RWPE2 (cell line): Measurements from ENCODE around the gene TNRC6B.

Experiments used
- ATAC-seq: fragments of 200-7000 bp; cut with Tn5 transposase; 3 replicates; pipeline ENCODE4 v1.9.1; 2021; ENCODE audit warnings: low read depth
- DNase-seq: peaks from one replicate; pipeline ENCODE4 v3.0.0-alpha.2; 2020; ENCODE audit warnings: low spot score
- H3K27ac ChIP-seq: fragments of 450-650 bp; 2 replicates; pipeline ENCODE4 v1.5.1; 2017; ENCODE audit warnings: mild to moderate bottlenecking; ENCODE audit not compliant: poor library complexity, severe bottlenecking
- H3K27me3 ChIP-seq: fragments of 250-450 bp; sonication (Bioruptor Pico); 2 replicates; pipeline ENCODE4 v1.5.1; 2021; ENCODE audit warnings: mild to moderate bottlenecking, moderate library complexity; ENCODE audit not compliant: insufficient read depth, poor library complexity, severe bottlenecking
- H3K36me3 ChIP-seq: fragments of 250-450 bp; sonication (Bioruptor Pico); 2 replicates; pipeline ENCODE4 v1.5.1; 2020; ENCODE audit warnings: low read depth, mild to moderate bottlenecking, moderate library complexity
- H3K4me1 ChIP-seq: fragments of 250-450 bp; sonication (Bioruptor Pico); 2 replicates; pipeline ENCODE4 v1.5.1; 2021; ENCODE audit warnings: mild to moderate bottlenecking, moderate library complexity; ENCODE audit not compliant: insufficient read depth, poor library complexity, severe bottlenecking
- H3K4me3 ChIP-seq: fragments of 250-450 bp; sonication (Bioruptor Pico); 2 replicates; pipeline ENCODE4 v1.5.1; 2021; ENCODE audit warnings: mild to moderate bottlenecking, moderate library complexity; ENCODE audit not compliant: severe bottlenecking
- H3K9me3 ChIP-seq: fragments of 250-450 bp; sonication (Bioruptor Pico); 2 replicates; pipeline ENCODE4 v1.5.1; 2021; ENCODE audit warnings: mild to moderate bottlenecking, moderate library complexity; ENCODE audit not compliant: severe bottlenecking
- TF ChIP-seq, protein P1 (sequence below): fragments of 450-650 bp; IDR thresholded peaks from one replicate; pipeline ENCODE4 v1.5.1; 2017; ENCODE audit warnings: mild to moderate bottlenecking, moderate library complexity; ENCODE audit not compliant: poor library complexity, severe bottlenecking

The TNRC6B gene

DNA sequence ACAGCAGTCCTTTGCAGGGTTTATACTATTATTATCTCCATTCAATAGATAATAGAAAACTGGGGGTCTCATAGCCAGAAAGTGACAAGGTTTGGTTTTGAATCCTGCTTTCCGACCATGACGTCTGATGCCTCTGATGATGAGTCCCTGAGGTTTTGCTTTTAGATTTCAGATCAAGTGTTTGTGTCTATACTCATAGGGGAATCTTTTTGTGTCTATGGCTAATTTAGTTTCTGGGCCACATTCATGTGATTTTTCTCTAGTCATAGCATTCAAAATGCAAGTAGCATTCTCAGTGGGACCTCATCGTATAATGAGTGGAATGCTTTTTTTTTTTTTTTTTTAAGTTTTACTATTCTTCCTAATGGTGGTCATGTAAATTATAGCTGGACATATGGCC is 72.9 kb downstream of the TNRC6B start:
- no peak overlapping the region for H3K27ac ChIP-seq
- H3K4me3 ChIP-seq, result no peak overlapping the region
- H3K9me3 ChIP-seq, result no peaks in the 10 kb centered on the region
- no peak for DNase-seq
- H3K4me1 ChIP-seq, result peaks cover 7% of the 10 kb centered on the region
- H3K27me3 ChIP-seq, result no peaks in the 10 kb centered on the region
- ATAC-seq, result no peak
- TF ChIP-seq, protein P1, sequence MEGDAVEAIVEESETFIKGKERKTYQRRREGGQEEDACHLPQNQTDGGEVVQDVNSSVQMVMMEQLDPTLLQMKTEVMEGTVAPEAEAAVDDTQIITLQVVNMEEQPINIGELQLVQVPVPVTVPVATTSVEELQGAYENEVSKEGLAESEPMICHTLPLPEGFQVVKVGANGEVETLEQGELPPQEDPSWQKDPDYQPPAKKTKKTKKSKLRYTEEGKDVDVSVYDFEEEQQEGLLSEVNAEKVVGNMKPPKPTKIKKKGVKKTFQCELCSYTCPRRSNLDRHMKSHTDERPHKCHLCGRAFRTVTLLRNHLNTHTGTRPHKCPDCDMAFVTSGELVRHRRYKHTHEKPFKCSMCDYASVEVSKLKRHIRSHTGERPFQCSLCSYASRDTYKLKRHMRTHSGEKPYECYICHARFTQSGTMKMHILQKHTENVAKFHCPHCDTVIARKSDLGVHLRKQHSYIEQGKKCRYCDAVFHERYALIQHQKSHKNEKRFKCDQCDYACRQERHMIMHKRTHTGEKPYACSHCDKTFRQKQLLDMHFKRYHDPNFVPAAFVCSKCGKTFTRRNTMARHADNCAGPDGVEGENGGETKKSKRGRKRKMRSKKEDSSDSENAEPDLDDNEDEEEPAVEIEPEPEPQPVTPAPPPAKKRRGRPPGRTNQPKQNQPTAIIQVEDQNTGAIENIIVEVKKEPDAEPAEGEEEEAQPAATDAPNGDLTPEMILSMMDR, result no peak
- 0 out of 2 replicates have a peak, but pooled peaks cover 15% of the 10 kb centered on the region for H3K36me3 ChIP-seq

DNA sequence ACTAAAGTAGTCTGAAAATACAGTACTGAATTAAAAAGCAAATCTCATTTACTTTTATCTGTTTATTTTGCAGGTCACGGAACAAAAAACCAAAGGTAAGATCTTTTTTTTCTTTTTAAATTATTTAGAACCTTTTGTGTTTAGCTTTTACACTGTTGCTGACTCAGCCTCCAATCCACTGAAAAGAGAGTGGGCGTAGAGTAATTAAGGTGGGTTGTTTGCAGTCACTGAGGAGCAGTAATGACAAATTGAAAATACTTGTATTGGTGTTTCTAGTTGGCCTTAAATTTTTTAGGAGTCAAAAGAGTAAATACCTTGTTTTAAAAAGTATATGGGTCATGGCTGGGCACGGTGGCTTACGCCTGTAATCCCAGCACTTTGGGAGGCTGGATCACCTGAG is 73.4 kb downstream of the TNRC6B start:
- no peak overlapping the region for H3K27ac ChIP-seq
- TF ChIP-seq, protein P1, result no peak

DNA sequence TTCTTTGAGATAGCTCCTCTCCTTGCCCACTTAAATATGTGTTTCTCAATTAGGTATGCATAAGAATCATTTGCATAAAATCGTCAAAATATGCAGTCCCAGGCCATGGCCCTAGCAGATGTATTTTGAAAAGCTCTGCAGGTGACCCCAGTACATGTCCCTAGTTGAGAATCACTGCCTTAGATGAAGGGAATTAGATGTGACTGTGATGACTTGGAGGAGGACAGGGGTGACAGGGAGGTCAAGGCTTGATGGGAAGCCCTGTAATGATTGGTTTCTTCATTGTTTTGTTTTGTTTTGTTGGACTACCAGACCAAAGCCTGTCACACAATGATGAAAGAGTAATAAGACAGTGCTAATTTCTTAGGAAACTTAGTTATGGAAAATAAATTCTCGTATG is 74.4 kb downstream of the TNRC6B start:
- Histone ChIP-seq H3K36me3 (peaks cover 10% of the 10 kb centered on the region; the same call in 1 of the 2 replicates), H3K9me3 (no peaks in the 10 kb centered on the region), H3K4me3 (no peak overlapping the region), H3K27ac (no peak overlapping the region), H3K4me1 (peaks cover 14% of the 10 kb centered on the region), H3K27me3 (no peaks in the 10 kb centered on the region)
- ATAC-seq (no peak), DNase-seq (no peak)
- TF ChIP-seq, protein P1, result no peak

More for the DNA sequence above, 73.4 kb downstream of the TNRC6B start:
- ATAC-seq, result no peak
- DNase-seq, result no peak
- peaks cover 7% of the 10 kb centered on the region for H3K4me1 ChIP-seq
- no peaks in the 10 kb centered on the region for H3K27me3 ChIP-seq
- no peaks in the 10 kb centered on the region for H3K9me3 ChIP-seq
- 0 out of 2 replicates have a peak, but pooled peaks cover 10% of the 10 kb centered on the region for H3K36me3 ChIP-seq
- H3K4me3 ChIP-seq, result no peak overlapping the region

GRCh38 chr22:40256516-40256915 is 78.8 kb downstream of the TNRC6B start:
- no peak for ATAC-seq
- H3K4me3 ChIP-seq, result no peak overlapping the region
- no peak for DNase-seq
- H3K36me3 ChIP-seq, result peaks cover 9% of the 10 kb centered on the region; the same call in 1 of the 2 replicates
- H3K9me3 ChIP-seq, result no peaks in the 10 kb centered on the region
- H3K27me3 ChIP-seq, result no peaks in the 10 kb centered on the region
- TF ChIP-seq, protein P1, result no peak
- H3K27ac ChIP-seq, result peak overlapping the region; percentile 93
- peaks cover 34% of the 10 kb centered on the region for H3K4me1 ChIP-seq

GRCh38 chr22:40258017-40258416 is 80.3 kb downstream of the TNRC6B start:
- TF ChIP-seq, protein P1, result no peak
- ATAC-seq (no peak; the same call in 2 of the 3 replicates), DNase-seq (no peak)
- Histone ChIP-seq H3K4me1 (peaks cover 34% of the 10 kb centered on the region), H3K36me3 (peaks cover 18% of the 10 kb centered on the region; the same call in 1 of the 2 replicates), H3K27ac (peak overlapping the region; percentile 93), H3K4me3 (no peak overlapping the region), H3K27me3 (no peaks in the 10 kb centered on the region), H3K9me3 (no peaks in the 10 kb centered on the region)
